ENCODE measurements around the gene CD47. TPM values are rescaled to one million over a fixed set of nuclear protein-coding genes. Genes with fewer than 3 reads are reported as not detected.
A peak's percentile ranks its signal among the peaks of the same experiment; 100 is the strongest.

The CD47 gene
- total RNA-seq, 1 experiment from 2014 or later = 34.7 TPM

GRCh38 chr3:108092501-108092900 lies 1.7 kb upstream of the CD47 start:
- Histone ChIP-seq H3K4me1 (ENCODE audit: insufficient read depth, low read length, poor library complexity, severe bottlenecking) (peaks cover 9% of the 10 kb centered on the region), H3K27ac (ENCODE audit: low read depth, low read length, poor library complexity, severe bottlenecking) (no peak overlapping the region), H3K36me3 (ENCODE audit: insufficient read depth, low read length, poor library complexity, severe bottlenecking) (no peaks in the 10 kb centered on the region), H3K9me3 (ENCODE audit: low read depth, low read length, poor library complexity, severe bottlenecking) (no peaks in the 10 kb centered on the region), H3K4me3 (ENCODE audit: low read depth, low read length, poor library complexity, severe bottlenecking) (no peak overlapping the region), H3K27me3 (replicated peaks; ENCODE audit: insufficient read depth, low read depth, low read length, poor library complexity) (no peaks in the 10 kb centered on the region)
- intact Hi-C loops (cut with micrococcal nuclease; ENCODE audit: unreplicated experiment) = loop anchor here (5.0 kb wide), 1 partner anchor 165 kb away; no protein-coding TSS in a partner anchor
- no peak for TF ChIP-seq EZH2 (IDR thresholded peaks at IDR 0.05; ENCODE audit: borderline replicate concordance, low read depth, low read length, poor library complexity, severe bottlenecking)
- no peak for TF ChIP-seq CTCF (conservative IDR thresholded peaks at IDR 0.05; ENCODE audit: low read depth, low read length)
- ChIA-PET POLR2A (ENCODE audit: low non-redundant PET) (no interaction called here), CTCF (no interaction called here)
- BruUV-seq (replicated peaks) = no TSS peak
- DNase-seq (ENCODE audit: low spot score) = no peak

DNA sequence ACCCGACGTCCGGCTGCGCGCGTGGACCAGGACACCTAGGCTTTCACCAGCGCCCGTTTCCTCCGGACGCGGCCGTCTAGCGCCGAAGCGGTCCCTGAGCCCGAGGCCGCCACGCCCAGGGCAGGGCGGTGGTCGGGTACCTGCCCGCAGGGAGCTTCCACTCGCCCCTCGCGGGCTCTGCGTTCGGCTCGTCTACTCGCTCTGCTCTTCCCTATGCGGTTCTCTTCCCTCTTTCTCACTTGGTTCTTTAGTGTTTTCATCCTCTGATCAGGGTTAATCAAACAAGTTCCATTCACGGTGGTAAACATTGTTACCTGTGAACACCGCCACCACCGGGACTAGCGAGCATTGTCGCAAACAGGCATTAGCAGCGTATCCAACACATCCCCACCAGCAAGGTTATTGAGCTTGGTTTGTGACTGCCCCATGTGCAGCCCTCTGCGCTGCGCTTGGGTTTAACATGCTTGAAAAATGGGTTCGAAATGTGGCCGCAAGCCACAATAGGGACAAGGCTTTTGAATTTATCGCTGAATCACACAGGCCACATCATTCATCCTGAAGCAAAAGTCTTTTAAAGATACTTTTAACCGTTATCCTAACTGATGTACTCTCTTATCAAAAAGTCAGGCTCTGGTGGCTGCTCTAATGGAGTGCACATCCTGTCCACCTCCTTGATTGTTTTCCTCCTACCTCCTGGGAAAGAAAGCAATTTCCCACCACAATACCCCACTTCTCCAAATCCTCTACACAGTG lies 843 bp upstream of the CD47 start:
- no peak overlapping the region for H3K27ac ChIP-seq (ENCODE audit: low read depth, low read length, poor library complexity, severe bottlenecking)
- POLR2A ChIA-PET (ENCODE audit: low non-redundant PET) = interaction anchor here (0.6 kb wide), 1 partner anchor 583 kb away, joined by 3 read pairs; no protein-coding TSS in a partner anchor
- TF ChIP-seq CTCF (conservative IDR thresholded peaks at IDR 0.05; ENCODE audit: low read depth, low read length) (no peak), EZH2 (IDR thresholded peaks at IDR 0.05; ENCODE audit: borderline replicate concordance, low read depth, low read length, poor library complexity, severe bottlenecking) (no peak)

GRCh38 chr3:108090049-108090700 lies 656 bp downstream of the CD47 start:
- Histone ChIP-seq H3K27ac (ENCODE audit: low read depth, low read length, poor library complexity, severe bottlenecking) (peak overlapping the region; percentile 62), H3K4me1 (ENCODE audit: insufficient read depth, low read length, poor library complexity, severe bottlenecking) (peaks cover 9% of the 10 kb centered on the region), H3K9me3 (ENCODE audit: low read depth, low read length, poor library complexity, severe bottlenecking) (no peaks in the 10 kb centered on the region), H3K4me3 (ENCODE audit: low read depth, low read length, poor library complexity, severe bottlenecking) (peak overlapping the region; percentile 87), H3K27me3 (replicated peaks; ENCODE audit: insufficient read depth, low read depth, low read length, poor library complexity) (no peaks in the 10 kb centered on the region), H3K36me3 (ENCODE audit: insufficient read depth, low read length, poor library complexity, severe bottlenecking) (no peaks in the 10 kb centered on the region)
- intact Hi-C loops (cut with micrococcal nuclease; ENCODE audit: unreplicated experiment) = loop anchor here (5.0 kb wide), 1 partner anchor 163 kb away; no protein-coding TSS in a partner anchor
- CTCF ChIA-PET = no interaction called here
- POLR2A ChIA-PET (ENCODE audit: low non-redundant PET) = no interaction called here
- BruUV-seq (replicated peaks) = TSS peak; percentile 35
- peak; percentile 59 for DNase-seq (ENCODE audit: low spot score)
- TF ChIP-seq CTCF (conservative IDR thresholded peaks at IDR 0.05; ENCODE audit: low read depth, low read length) (no peak), EZH2 (IDR thresholded peaks at IDR 0.05; ENCODE audit: borderline replicate concordance, low read depth, low read length, poor library complexity, severe bottlenecking) (no peak)

More for the DNA sequence above, 843 bp upstream of the CD47 start:
- H3K36me3 ChIP-seq (ENCODE audit: insufficient read depth, low read length, poor library complexity, severe bottlenecking) = no peaks in the 10 kb centered on the region
- no peaks in the 10 kb centered on the region for H3K27me3 ChIP-seq (replicated peaks; ENCODE audit: insufficient read depth, low read depth, low read length, poor library complexity)
- BruUV-seq (replicated peaks) = no TSS peak
- DNase-seq (ENCODE audit: low spot score) = no peak
- H3K9me3 ChIP-seq (ENCODE audit: low read depth, low read length, poor library complexity, severe bottlenecking) = no peaks in the 10 kb centered on the region
- H3K4me3 ChIP-seq (ENCODE audit: low read depth, low read length, poor library complexity, severe bottlenecking) = peak overlapping the region; percentile 87
- peaks cover 9% of the 10 kb centered on the region for H3K4me1 ChIP-seq (ENCODE audit: insufficient read depth, low read length, poor library complexity, severe bottlenecking)
- CTCF ChIA-PET = no interaction called here
- intact Hi-C loops (cut with micrococcal nuclease; ENCODE audit: unreplicated experiment) = loop anchor here (5.0 kb wide), 1 partner anchor 164 kb away; no protein-coding TSS in a partner anchor

Data from A673 (cell line).